ENCODE results near the gene CTNNA3.

The CTNNA3 gene

GRCh38 chr10:66098595-66099480 lies 1597.2 kb downstream of the CTNNA3 start:
- no peaks in the 10 kb centered on the region for H3K36me3 Mint-ChIP-seq
- H3K27me3 Mint-ChIP-seq = no peaks in the 10 kb centered on the region
- H3K27ac Mint-ChIP-seq = no peak overlapping the region
- peaks cover 3% of the 10 kb centered on the region for H3K9me3 Mint-ChIP-seq (ENCODE audit: low read depth)
- H3K4me3 Mint-ChIP-seq = no peak overlapping the region
- no peaks in the 10 kb centered on the region for H3K4me1 Mint-ChIP-seq (ENCODE audit: low read depth)

DNA sequence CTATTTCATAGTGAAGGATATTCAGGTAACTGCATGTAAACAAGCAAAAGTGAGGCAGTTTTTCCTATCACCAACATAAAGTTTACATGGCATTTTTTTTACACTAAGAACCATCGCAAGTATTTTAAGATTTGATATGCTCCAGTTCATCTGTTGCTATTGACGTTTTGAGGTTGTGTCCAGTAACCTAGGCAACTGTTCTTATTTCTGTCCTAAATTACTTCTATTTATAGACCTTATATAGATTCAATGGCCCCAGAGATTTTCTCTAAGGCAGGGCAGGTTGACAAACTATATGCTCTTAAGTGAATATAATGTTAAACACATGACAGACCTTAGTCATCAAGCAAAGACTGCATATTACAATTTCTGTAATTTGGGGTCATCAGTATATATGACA lies 1600.4 kb downstream of the CTNNA3 start:
- no peaks in the 10 kb centered on the region for H3K36me3 Mint-ChIP-seq
- H3K4me3 Mint-ChIP-seq = no peak overlapping the region
- no peaks in the 10 kb centered on the region for H3K4me1 Mint-ChIP-seq (ENCODE audit: low read depth)
- peaks cover 3% of the 10 kb centered on the region for H3K9me3 Mint-ChIP-seq (ENCODE audit: low read depth)
- H3K27ac Mint-ChIP-seq = no peak overlapping the region
- H3K27me3 Mint-ChIP-seq = no peaks in the 10 kb centered on the region

GRCh38 chr10:66085906-66086305 lies 1610.1 kb downstream of the CTNNA3 start:
- H3K4me1 Mint-ChIP-seq (ENCODE audit: low read depth) = no peaks in the 10 kb centered on the region
- no peaks in the 10 kb centered on the region for H3K27me3 Mint-ChIP-seq
- H3K36me3 Mint-ChIP-seq = no peaks in the 10 kb centered on the region
- H3K4me3 Mint-ChIP-seq = no peak overlapping the region
- no peak overlapping the region for H3K27ac Mint-ChIP-seq
- H3K9me3 Mint-ChIP-seq (ENCODE audit: low read depth) = peaks cover 7% of the 10 kb centered on the region

DNA sequence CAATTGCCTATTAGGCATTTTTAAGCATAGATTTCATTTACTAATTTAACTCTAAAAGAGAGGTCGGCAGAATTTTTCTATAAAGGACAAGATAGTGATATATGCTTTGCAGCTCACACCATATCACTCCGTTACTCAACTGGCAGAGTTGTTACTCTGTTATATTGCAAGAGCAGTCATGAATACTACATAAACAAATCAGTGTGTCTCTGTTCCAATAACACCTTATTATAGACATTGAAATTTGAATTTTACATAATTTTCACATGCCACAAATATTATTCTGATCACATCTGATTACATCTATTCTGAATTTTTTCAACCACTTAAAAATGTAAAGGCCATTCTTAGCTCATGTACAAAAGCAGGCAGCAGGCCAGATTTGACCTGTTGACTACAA lies 1624.1 kb downstream of the CTNNA3 start:
- Mint-ChIP-seq H3K9me3 (ENCODE audit: low read depth) (peaks cover 21% of the 10 kb centered on the region), H3K27me3 (no peaks in the 10 kb centered on the region), H3K36me3 (no peaks in the 10 kb centered on the region), H3K4me3 (no peak overlapping the region), H3K27ac (no peak overlapping the region), H3K4me1 (ENCODE audit: low read depth) (no peaks in the 10 kb centered on the region)

GRCh38 chr10:66058594-66058993 lies 1637.4 kb downstream of the CTNNA3 start:
- Mint-ChIP-seq H3K4me1 (ENCODE audit: low read depth) (no peaks in the 10 kb centered on the region), H3K27ac (no peak overlapping the region), H3K9me3 (ENCODE audit: low read depth) (peaks cover 24% of the 10 kb centered on the region), H3K36me3 (no peaks in the 10 kb centered on the region), H3K27me3 (no peaks in the 10 kb centered on the region), H3K4me3 (no peak overlapping the region)

DNA sequence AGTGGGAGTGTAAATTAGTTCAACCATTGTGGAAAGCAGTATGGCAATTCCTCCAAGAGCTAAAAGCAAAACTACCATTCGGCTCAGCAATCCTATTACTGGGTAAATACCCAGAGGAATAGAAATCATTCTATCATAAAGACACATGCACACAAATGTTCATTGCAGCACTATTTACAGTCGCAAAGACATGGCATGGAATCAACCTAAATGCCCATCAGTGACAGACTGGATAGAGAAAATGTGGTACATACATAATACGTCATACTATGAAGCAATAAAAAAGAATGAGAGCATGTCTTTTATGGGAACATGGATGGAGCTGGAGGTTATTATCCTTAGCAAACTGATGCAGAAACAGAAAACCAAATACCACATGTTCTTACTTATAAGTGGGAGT lies 1646.7 kb downstream of the CTNNA3 start:
- no peaks in the 10 kb centered on the region for H3K27me3 Mint-ChIP-seq

DNA sequence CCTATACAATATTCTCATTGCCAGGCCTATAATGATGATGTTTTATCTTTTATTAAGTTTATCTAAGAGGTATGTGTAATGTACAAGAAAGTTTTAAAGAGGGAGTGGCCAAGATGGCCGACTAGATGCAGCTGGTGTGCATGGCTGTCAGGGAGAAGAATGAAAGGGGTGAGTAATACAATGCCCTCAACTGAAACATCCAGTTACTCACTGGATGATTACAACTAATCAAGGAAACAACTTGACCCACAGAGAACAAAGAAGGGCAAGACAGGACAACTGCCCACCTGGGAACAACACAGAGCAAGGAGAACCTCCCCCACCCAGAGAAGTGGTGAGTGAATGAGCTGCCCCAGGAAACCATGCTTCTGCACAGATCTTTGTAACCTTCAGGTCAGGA lies 1650.1 kb downstream of the CTNNA3 start:
- Mint-ChIP-seq H3K36me3 (no peaks in the 10 kb centered on the region), H3K27me3 (no peaks in the 10 kb centered on the region), H3K4me1 (ENCODE audit: low read depth) (no peaks in the 10 kb centered on the region), H3K27ac (no peak overlapping the region), H3K9me3 (ENCODE audit: low read depth) (peaks cover 10% of the 10 kb centered on the region), H3K4me3 (no peak overlapping the region)

More for the DNA sequence above, 1646.7 kb downstream of the CTNNA3 start:
- Mint-ChIP-seq H3K36me3 (no peaks in the 10 kb centered on the region), H3K4me1 (ENCODE audit: low read depth) (no peaks in the 10 kb centered on the region), H3K4me3 (no peak overlapping the region), H3K9me3 (ENCODE audit: low read depth) (peaks cover 21% of the 10 kb centered on the region), H3K27ac (no peak overlapping the region)

DNA sequence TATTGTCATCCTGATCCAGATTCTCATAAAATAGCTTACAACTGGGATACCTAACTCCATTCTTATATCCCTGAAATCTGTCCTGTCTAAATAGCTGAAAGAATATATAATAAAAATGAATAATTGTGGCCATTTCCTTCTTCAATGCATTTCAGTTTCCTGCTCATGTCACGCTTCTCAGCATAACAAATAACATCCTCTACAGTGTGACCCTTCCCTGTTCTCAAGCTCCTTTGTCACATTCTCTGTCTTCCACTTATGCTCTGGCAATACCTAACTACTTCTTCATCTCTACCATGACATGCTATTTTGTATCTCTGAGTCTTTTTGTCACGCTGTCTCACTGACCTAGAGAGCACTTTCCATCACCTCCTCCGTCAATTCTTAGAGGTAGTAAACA lies 1654.2 kb downstream of the CTNNA3 start:
- Mint-ChIP-seq H3K27ac (no peak overlapping the region), H3K9me3 (ENCODE audit: low read depth) (peaks cover 7% of the 10 kb centered on the region), H3K36me3 (no peaks in the 10 kb centered on the region), H3K27me3 (no peaks in the 10 kb centered on the region), H3K4me1 (ENCODE audit: low read depth) (no peaks in the 10 kb centered on the region), H3K4me3 (no peak overlapping the region)

DNA sequence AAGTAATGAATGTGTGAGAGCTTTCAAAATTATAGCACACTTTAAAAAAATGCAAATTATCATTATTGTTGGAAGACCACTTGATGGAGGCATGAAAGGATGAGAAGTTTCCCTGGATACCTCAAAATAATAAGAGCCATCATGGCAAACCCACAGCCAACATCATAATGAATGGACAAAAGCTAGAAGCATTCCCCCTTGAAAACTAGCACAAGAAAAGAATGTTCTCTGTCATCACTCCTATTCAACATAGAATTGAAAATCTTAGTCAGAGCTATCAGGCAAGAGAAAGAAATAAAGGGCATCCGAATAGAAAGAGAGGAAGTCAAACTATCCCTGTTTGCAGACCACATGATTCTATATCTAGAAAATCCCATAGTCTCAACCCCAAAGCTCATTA lies 1657.4 kb downstream of the CTNNA3 start:
- no peaks in the 10 kb centered on the region for H3K4me1 Mint-ChIP-seq (ENCODE audit: low read depth)
- no peaks in the 10 kb centered on the region for H3K27me3 Mint-ChIP-seq
- no peak overlapping the region for H3K4me3 Mint-ChIP-seq
- H3K36me3 Mint-ChIP-seq = no peaks in the 10 kb centered on the region
- no peaks in the 10 kb centered on the region for H3K9me3 Mint-ChIP-seq (ENCODE audit: low read depth)
- no peak overlapping the region for H3K27ac Mint-ChIP-seq

DNA sequence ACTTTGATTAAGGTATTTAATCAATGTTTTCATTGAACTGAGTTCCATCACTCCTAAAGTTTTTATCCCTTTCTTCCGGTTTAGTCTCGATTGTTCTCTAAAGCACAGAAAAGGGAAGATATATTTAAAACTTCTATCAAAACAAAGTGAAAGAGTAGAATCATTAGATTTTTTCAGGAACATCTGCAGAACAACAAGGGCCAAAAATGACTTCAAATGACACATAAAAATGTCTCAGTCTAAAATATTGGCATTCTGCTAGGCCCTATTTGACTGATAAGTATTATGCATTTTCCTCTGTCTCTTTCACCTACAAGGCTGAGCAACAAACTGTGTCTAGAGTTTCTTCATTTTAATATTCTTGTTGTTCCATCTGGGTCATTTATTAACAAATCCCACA lies 1669.7 kb downstream of the CTNNA3 start:
- Mint-ChIP-seq H3K4me3 (no peak overlapping the region), H3K27me3 (no peaks in the 10 kb centered on the region), H3K36me3 (no peaks in the 10 kb centered on the region), H3K27ac (no peak overlapping the region), H3K9me3 (ENCODE audit: low read depth) (peaks cover 3% of the 10 kb centered on the region), H3K4me1 (ENCODE audit: low read depth) (no peaks in the 10 kb centered on the region)

DNA sequence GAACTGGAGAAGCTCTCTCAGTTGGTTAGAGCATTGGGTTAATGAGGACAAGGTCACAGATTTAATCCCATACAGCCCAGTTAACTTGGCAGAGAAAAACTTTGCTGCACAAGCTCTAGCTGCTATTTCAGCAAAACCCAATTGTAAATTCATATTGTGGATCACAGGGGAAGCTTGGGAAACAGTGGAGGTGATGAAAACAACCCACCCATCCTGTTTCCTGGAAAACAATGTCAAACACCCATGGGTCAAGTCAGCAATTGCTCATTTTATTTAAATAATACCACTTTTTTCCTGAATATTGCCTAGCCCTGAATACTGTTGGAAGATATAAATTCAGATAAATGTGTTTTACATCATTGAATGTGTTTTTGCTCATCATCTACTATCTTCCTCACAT lies 1670.8 kb downstream of the CTNNA3 start:
- Mint-ChIP-seq H3K9me3 (ENCODE audit: low read depth) (peaks cover 3% of the 10 kb centered on the region), H3K27me3 (no peaks in the 10 kb centered on the region), H3K4me3 (no peak overlapping the region)

GRCh38 chr10:66021423-66021822 lies 1674.6 kb downstream of the CTNNA3 start:
- Mint-ChIP-seq H3K36me3 (no peaks in the 10 kb centered on the region), H3K9me3 (ENCODE audit: low read depth) (no peaks in the 10 kb centered on the region), H3K4me1 (ENCODE audit: low read depth) (no peaks in the 10 kb centered on the region), H3K27ac (no peak overlapping the region), H3K4me3 (no peak overlapping the region), H3K27me3 (no peaks in the 10 kb centered on the region)

More for the DNA sequence above, 1670.8 kb downstream of the CTNNA3 start:
- Mint-ChIP-seq H3K4me1 (ENCODE audit: low read depth) (no peaks in the 10 kb centered on the region), H3K27ac (no peak overlapping the region), H3K36me3 (no peaks in the 10 kb centered on the region)

DNA sequence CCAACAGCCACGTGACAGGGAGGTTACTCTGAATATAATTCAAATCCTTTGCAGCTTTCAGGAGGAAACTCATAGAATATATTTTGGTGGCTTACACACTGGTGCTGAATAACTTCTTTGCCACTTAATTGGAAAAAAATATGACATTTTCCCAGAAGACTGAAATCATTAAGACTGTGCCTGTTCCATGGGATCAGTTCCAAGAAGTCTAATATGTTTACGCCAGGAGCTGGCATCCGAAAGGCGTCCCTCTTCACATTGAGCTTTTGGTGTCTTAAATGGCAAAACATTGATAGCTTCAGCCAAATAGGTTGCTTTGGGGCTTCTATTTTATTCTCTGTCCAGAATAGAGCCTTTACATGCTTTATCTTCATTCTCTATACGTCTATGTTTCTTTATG lies 1687.8 kb downstream of the CTNNA3 start:
- H3K27ac Mint-ChIP-seq = no peak overlapping the region
- H3K9me3 Mint-ChIP-seq (ENCODE audit: low read depth) = peaks cover 6% of the 10 kb centered on the region
- no peaks in the 10 kb centered on the region for H3K36me3 Mint-ChIP-seq
- no peaks in the 10 kb centered on the region for H3K4me1 Mint-ChIP-seq (ENCODE audit: low read depth)
- no peaks in the 10 kb centered on the region for H3K27me3 Mint-ChIP-seq
- H3K4me3 Mint-ChIP-seq = no peak overlapping the region

GRCh38 chr10:66006411-66006810 lies 1689.6 kb downstream of the CTNNA3 start:
- Mint-ChIP-seq H3K36me3 (no peaks in the 10 kb centered on the region), H3K27ac (no peak overlapping the region), H3K27me3 (no peaks in the 10 kb centered on the region), H3K4me3 (no peak overlapping the region), H3K9me3 (ENCODE audit: low read depth) (peaks cover 6% of the 10 kb centered on the region), H3K4me1 (ENCODE audit: low read depth) (no peaks in the 10 kb centered on the region)

GRCh38 chr10:65993451-65993850 lies 1702.5 kb downstream of the CTNNA3 start:
- no peak overlapping the region for H3K27ac Mint-ChIP-seq
- peaks cover 9% of the 10 kb centered on the region for H3K9me3 Mint-ChIP-seq (ENCODE audit: low read depth)
- no peaks in the 10 kb centered on the region for H3K27me3 Mint-ChIP-seq
- no peak overlapping the region for H3K4me3 Mint-ChIP-seq
- no peaks in the 10 kb centered on the region for H3K36me3 Mint-ChIP-seq
- no peaks in the 10 kb centered on the region for H3K4me1 Mint-ChIP-seq (ENCODE audit: low read depth)

GRCh38 chr10:65968871-65969270 lies 1727.1 kb downstream of the CTNNA3 start:
- Mint-ChIP-seq H3K27me3 (no peaks in the 10 kb centered on the region), H3K36me3 (no peaks in the 10 kb centered on the region), H3K9me3 (ENCODE audit: low read depth) (no peaks in the 10 kb centered on the region), H3K27ac (no peak overlapping the region), H3K4me3 (no peak overlapping the region), H3K4me1 (ENCODE audit: low read depth) (no peaks in the 10 kb centered on the region)
